HepG2 (cell line): ENCODE results near the gene C2orf81. TPM values are rescaled to one million over a fixed set of nuclear protein-coding genes. Genes with fewer than 3 reads are reported as not detected.

Experiments used
- BRCA1 ChIP-seq: sonication (generic); formaldehyde crosslinking; IDR thresholded peaks from 2 replicates; pipeline ENCODE4 v1.4.0; 2020; ENCODE audit warnings: missing genetic modification reagents
- ISX ChIP-seq: sonication (generic); formaldehyde crosslinking; conservative IDR thresholded peaks from 2 replicates; pipeline ENCODE4 v1.5.0; 2020; ENCODE audit warnings: missing genetic modification reagents
- MXD3 ChIP-seq: IDR thresholded peaks from 2 replicates; pipeline ENCODE4 v1.6.1; 2016; ENCODE audit warnings: mild to moderate bottlenecking, missing biosample characterization, missing genetic modification reagents
- NKX3-1 ChIP-seq: sonication (generic); formaldehyde crosslinking; IDR thresholded peaks from 2 replicates; pipeline ENCODE4 v1.5.0; 2020; ENCODE audit warnings: missing genetic modification reagents
- PHF20 ChIP-seq: sonication (generic); formaldehyde crosslinking; IDR thresholded peaks from 2 replicates; pipeline ENCODE4 v1.5.0; 2020; ENCODE audit warnings: mild to moderate bottlenecking, missing genetic modification reagents
- POGZ ChIP-seq: sonication (generic); formaldehyde crosslinking; IDR thresholded peaks from 2 replicates; pipeline ENCODE4 v1.4.0; 2020; ENCODE audit warnings: mild to moderate bottlenecking, missing genetic modification reagents
- SNAPC2 ChIP-seq: sonication (generic); formaldehyde crosslinking; IDR thresholded peaks from 2 replicates; pipeline ENCODE4 v1.8.1; 2022; ENCODE audit warnings: mild to moderate bottlenecking, missing genetic modification reagents
- TARDBP ChIP-seq: sonication (generic); formaldehyde crosslinking; IDR thresholded peaks from 2 replicates; pipeline ENCODE4 v1.8.0; 2022; ENCODE audit warnings: mild to moderate bottlenecking, missing genetic modification reagents
- TOPORS ChIP-seq: sonication (generic); formaldehyde crosslinking; IDR thresholded peaks from 2 replicates; pipeline ENCODE4 v1.8.0; 2023; ENCODE audit warnings: mild to moderate bottlenecking, missing genetic modification reagents
- YEATS4 ChIP-seq: sonication (generic); formaldehyde crosslinking; IDR thresholded peaks from 2 replicates; pipeline ENCODE4 v1.4.0; 2020; ENCODE audit warnings: missing genetic modification reagents, borderline replicate concordance
- ZNF142 ChIP-seq: sonication (generic); formaldehyde crosslinking; IDR thresholded peaks from 2 replicates; pipeline ENCODE4 v1.4.0; 2020; ENCODE audit warnings: missing genetic modification reagents
- ZNF253 ChIP-seq: sonication (generic); formaldehyde crosslinking; IDR thresholded peaks from 2 replicates; pipeline ENCODE4 v1.8.0; 2022; ENCODE audit warnings: mild to moderate bottlenecking, missing genetic modification reagents, borderline replicate concordance
- ZNF282 ChIP-seq: fragments of 450-650 bp; IDR thresholded peaks from 2 replicates; pipeline ENCODE4 v1.6.1; 2018; ENCODE audit not compliant: partially characterized antibody
- ZNF33A ChIP-seq: sonication (generic); formaldehyde crosslinking; IDR thresholded peaks from 2 replicates; pipeline ENCODE4 v1.5.1; 2020; ENCODE audit warnings: missing genetic modification reagents, mild to moderate bottlenecking, moderate library complexity, borderline replicate concordance
- ZNF776 ChIP-seq: sonication (generic); formaldehyde crosslinking; IDR thresholded peaks from 2 replicates; pipeline ENCODE4 v1.4.0; 2020; ENCODE audit warnings: mild to moderate bottlenecking, missing genetic modification reagents
- ZSCAN29 ChIP-seq: sonication (generic); formaldehyde crosslinking; conservative IDR thresholded peaks from 2 replicates; pipeline ENCODE4 v1.4.0; 2020; ENCODE audit warnings: mild to moderate bottlenecking, missing genetic modification reagents
- polyA plus RNA-seq, 8 experiments: library from polyadenylated mRNA; depleted of rRNA in 3 of 8; stranded (reverse) in 7 of 8; unstranded in 1 of 8; fragments of >200 nt; fragmentation: Illumina TruSeq in 4 of 8; extraction: Trizol in 4 of 8; gene quantifications; 2 replicates each; pipeline versions ENCODE4 v1.2.1 to v1.2.3, GENCODE V29; 2011 to 2016; ENCODE audit warnings: low read depth in 4 of 8, missing spikeins in 1 of 8, mixed read lengths in 1 of 8; ENCODE audit not compliant: insufficient read depth in 1 of 8
- total RNA-seq, 5 experiments: library from RNA; depleted of rRNA; stranded (reverse); fragments of >200 nt; fragmentation: Illumina TruSeq; extraction: Trizol; gene quantifications; 2 replicates each; pipeline ENCODE4 v1.2.3, GENCODE V29; 2016; ENCODE audit warnings: low read depth in 1 of 5
- TF ChIP-seq, protein P1 (sequence below): IDR thresholded peaks from 2 replicates; pipeline ENCODE4 v1.6.1; 2016; ENCODE audit warnings: missing biosample characterization, missing genetic modification reagents, low read depth
- TF ChIP-seq, protein P2 (sequence below): sonication (generic); formaldehyde crosslinking; IDR thresholded peaks from 2 replicates; pipeline ENCODE4 v1.8.1; 2022; ENCODE audit warnings: low read depth, mild to moderate bottlenecking, missing genetic modification reagents

Gene C2orf81
- total and polyA plus RNA-seq, 2 of the 13 experiments (the other 11 are each of a cell fraction or from before 2014, with no cell fraction given): 0.15 to 0.17 TPM

- TF ChIP-seq ZNF282 (no peak), YEATS4 (CRISPR knock-in tag) (peak; percentile 89), ZSCAN29 (CRISPR knock-in tag) (peak; percentile 89), PHF20 (CRISPR knock-in tag) (no peak; the same call in none of the 2 replicates), ZNF142 (CRISPR knock-in tag) (peak; percentile 51; the same call in 1 of the 2 replicates), ZNF253 (CRISPR knock-in tag) (peak; percentile 84; the same call in 1 of the 2 replicates), ZNF776 (0 out of 2 replicates have a peak, but pooled peaks have one; percentile 75), MXD3 (CRISPR knock-in tag) (no peak; the same call in 1 of the 2 replicates), SNAPC2 (CRISPR knock-in tag) (peak; percentile 68; the same call in 1 of the 2 replicates), NKX3-1 (CRISPR knock-in tag) (peak; percentile 89), TARDBP (peak; percentile 69), ZNF33A (CRISPR knock-in tag) (no peak), TOPORS (no peak; the same call in 1 of the 2 replicates), BRCA1 (no peak), ISX (no peak; the same call in 1 of the 2 replicates), POGZ (CRISPR knock-in tag) (peak; percentile 69; the same call in 1 of the 2 replicates)
- TF ChIP-seq, protein P1, sequence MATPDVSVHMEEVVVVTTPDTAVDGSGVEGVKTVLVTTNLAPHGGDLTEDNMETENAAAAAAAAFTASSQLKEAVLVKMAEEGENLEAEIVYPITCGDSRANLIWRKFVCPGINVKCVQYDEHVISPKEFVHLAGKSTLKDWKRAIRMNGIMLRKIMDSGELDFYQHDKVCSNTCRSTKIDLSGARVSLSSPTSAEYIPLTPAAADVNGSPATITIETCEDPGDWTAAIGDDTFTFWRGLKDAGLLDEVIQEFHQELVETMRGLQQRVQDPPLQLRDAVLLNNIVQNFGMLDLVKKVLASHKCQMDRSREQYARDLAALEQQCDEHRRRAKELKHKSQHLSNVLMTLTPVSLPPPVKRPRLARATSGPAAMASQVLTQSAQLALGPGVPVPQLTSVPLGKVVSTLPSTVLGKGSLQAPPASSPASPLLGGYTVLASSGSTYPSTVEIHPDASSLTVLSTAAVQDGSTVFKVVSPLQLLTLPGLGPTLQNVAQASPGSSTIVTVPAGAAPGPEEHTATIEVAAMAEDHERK (CRISPR knock-in tag): no peak
- TF ChIP-seq, protein P2, sequence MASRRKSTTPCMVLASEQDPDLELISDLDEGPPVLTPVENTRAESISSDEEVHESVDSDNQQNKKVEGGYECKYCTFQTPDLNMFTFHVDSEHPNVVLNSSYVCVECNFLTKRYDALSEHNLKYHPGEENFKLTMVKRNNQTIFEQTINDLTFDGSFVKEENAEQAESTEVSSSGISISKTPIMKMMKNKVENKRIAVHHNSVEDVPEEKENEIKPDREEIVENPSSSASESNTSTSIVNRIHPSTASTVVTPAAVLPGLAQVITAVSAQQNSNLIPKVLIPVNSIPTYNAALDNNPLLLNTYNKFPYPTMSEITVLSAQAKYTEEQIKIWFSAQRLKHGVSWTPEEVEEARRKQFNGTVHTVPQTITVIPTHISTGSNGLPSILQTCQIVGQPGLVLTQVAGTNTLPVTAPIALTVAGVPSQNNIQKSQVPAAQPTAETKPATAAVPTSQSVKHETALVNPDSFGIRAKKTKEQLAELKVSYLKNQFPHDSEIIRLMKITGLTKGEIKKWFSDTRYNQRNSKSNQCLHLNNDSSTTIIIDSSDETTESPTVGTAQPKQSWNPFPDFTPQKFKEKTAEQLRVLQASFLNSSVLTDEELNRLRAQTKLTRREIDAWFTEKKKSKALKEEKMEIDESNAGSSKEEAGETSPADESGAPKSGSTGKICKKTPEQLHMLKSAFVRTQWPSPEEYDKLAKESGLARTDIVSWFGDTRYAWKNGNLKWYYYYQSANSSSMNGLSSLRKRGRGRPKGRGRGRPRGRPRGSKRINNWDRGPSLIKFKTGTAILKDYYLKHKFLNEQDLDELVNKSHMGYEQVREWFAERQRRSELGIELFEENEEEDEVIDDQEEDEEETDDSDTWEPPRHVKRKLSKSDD (CRISPR knock-in tag): peak; percentile 82; the same call in 1 of the 2 replicates
Measured at GRCh38 chr2:74440378-74441169, 19.2 kb upstream of the C2orf81 start (continued).
